OCI-LY1 (cell line): ENCODE results near the gene MS4A2.

Source experiments
- CTCF ChIP-seq: fragments of 200-600 bp; sonication (generic), shearing (Covaris generic); IDR thresholded peaks from 2 replicates; pipeline ENCODE4 v1.5.1; 2017; ENCODE audit warnings: mild to moderate bottlenecking, antibody characterized with exemption, low read length, moderate library complexity, mixed read lengths
- EZH2 ChIP-seq: fragments of 200-600 bp; sonication (generic), shearing (Covaris generic); IDR thresholded peaks from 2 replicates; pipeline ENCODE4 v1.8.0; 2017; ENCODE audit warnings: borderline replicate concordance, mixed run types, mild to moderate bottlenecking, antibody characterized with exemption, low read length, moderate library complexity, mixed read lengths

GRCh38 chr11:60077981-60078380, 10.5 kb upstream of the MS4A2 start:
- no peak for TF ChIP-seq CTCF
- no peak for TF ChIP-seq EZH2
